Gastroesophageal sphincter (tissue), 3 donors: ENCODE data around the gene BBOX1.

ENCODE experiments used
- CTCF ChIP-seq, 4 experiments: fragments of 200-600 bp in 2 of 4; fragments of 450-650 bp in 2 of 4; sonication (generic) in 1 of 4; IDR thresholded peaks; one replicate each; pipeline ENCODE4 v1.5.1; 2017 to 2019; ENCODE audit warnings: antibody characterized with exemption in 4 of 4, mild to moderate bottlenecking in 2 of 4, moderate library complexity in 2 of 4
- EP300 ChIP-seq: sonication (generic); formaldehyde crosslinking; IDR thresholded peaks from one replicate; pipeline ENCODE4 v1.6.1; 2017; ENCODE audit warnings: antibody characterized with exemption, mild to moderate bottlenecking
- POLR2A ChIP-seq, 2 donors: fragments of 450-650 bp; IDR thresholded peaks; one replicate each; pipeline ENCODE4 v1.6.1; 2017; ENCODE audit warnings: antibody characterized with exemption in 2 of 2, mild to moderate bottlenecking in 2 of 2, moderate library complexity in 1 of 2
- POLR2AphosphoS5 ChIP-seq: sonication (generic); formaldehyde crosslinking; IDR thresholded peaks from one replicate; pipeline ENCODE4 v1.6.1; 2017; ENCODE audit warnings: antibody characterized with exemption

GRCh38 chr11:27025312-27025955 lies 15.2 kb upstream of the BBOX1 start:
- TF ChIP-seq CTCF (IDR thresholded peaks at IDR 0.05) = no peak
- TF ChIP-seq POLR2AphosphoS5 = no peak
- TF ChIP-seq EP300 = no peak
- no peak for TF ChIP-seq POLR2A (IDR thresholded peaks at IDR 0.05)
